ENCODE data around the gene WEE2.
A peak's percentile ranks its signal among the peaks of the same experiment; 100 is the strongest.

The WEE2 gene

GRCh38 chr7:141715018-141715417 lies 6.9 kb downstream of the WEE2 start:
- no peaks in the 10 kb centered on the region for H3K9me3 ChIP-seq (ENCODE audit: insufficient read depth, low read depth, low read length)

GRCh38 chr7:141715794-141716689 lies 7.9 kb downstream of the WEE2 start:
- H3K4me3 ChIP-seq (ENCODE audit: low read length), result peak overlapping the region; percentile 21; the same call in 1 of the 2 replicates
- no peak overlapping the region for H3K9ac ChIP-seq (ENCODE audit: low read depth, low read length)
- no peak overlapping the region for H3K27ac ChIP-seq (ENCODE audit: low read depth, low read length)
- peaks cover 17% of the 10 kb centered on the region for H3K4me1 ChIP-seq (ENCODE audit: insufficient read depth, low read length)
- H3K9me3 ChIP-seq (ENCODE audit: insufficient read depth, low read depth, low read length), result no peaks in the 10 kb centered on the region
- WGBS, result 61% methylated on average over 5 of the region's 6 CpGs
- no peaks in the 10 kb centered on the region for H3K27me3 ChIP-seq (ENCODE audit: insufficient read depth, low read length)
- no peaks in the 10 kb centered on the region for H3K36me3 ChIP-seq (ENCODE audit: insufficient read depth, low read length)

More at GRCh38 chr7:141715018-141715417, 6.9 kb downstream of the WEE2 start:
- Histone ChIP-seq H3K4me1 (ENCODE audit: insufficient read depth, low read length) (peaks cover 19% of the 10 kb centered on the region), H3K36me3 (ENCODE audit: insufficient read depth, low read length) (no peaks in the 10 kb centered on the region), H3K4me3 (ENCODE audit: low read length) (no peak overlapping the region), H3K27me3 (ENCODE audit: insufficient read depth, low read length) (no peaks in the 10 kb centered on the region), H3K9ac (ENCODE audit: low read depth, low read length) (no peak overlapping the region), H3K27ac (ENCODE audit: low read depth, low read length) (no peak overlapping the region)
- 66% methylated on average over 3 of the region's 4 CpGs for WGBS

GRCh38 chr7:141717450-141717849 lies 9.3 kb downstream of the WEE2 start:
- 100% methylated on average over 1 of the region's 1 CpG for WGBS
- Histone ChIP-seq H3K36me3 (ENCODE audit: insufficient read depth, low read length) (no peaks in the 10 kb centered on the region), H3K27me3 (ENCODE audit: insufficient read depth, low read length) (no peaks in the 10 kb centered on the region), H3K4me1 (ENCODE audit: insufficient read depth, low read length) (peaks cover 10% of the 10 kb centered on the region), H3K4me3 (ENCODE audit: low read length) (no peak overlapping the region), H3K9ac (ENCODE audit: low read depth, low read length) (no peak overlapping the region), H3K27ac (ENCODE audit: low read depth, low read length) (no peak overlapping the region), H3K9me3 (ENCODE audit: insufficient read depth, low read depth, low read length) (no peaks in the 10 kb centered on the region)

- no peaks in the 10 kb centered on the region for H3K27me3 ChIP-seq (ENCODE audit: insufficient read depth, low read length)
- WGBS, result 100% methylated on average over 2 of the region's 2 CpGs
Measured at GRCh38 chr7:141722529-141722928, 14.4 kb downstream of the WEE2 start.

GRCh38 chr7:141729020-141729419 lies 20.9 kb downstream of the WEE2 start:
- Histone ChIP-seq H3K27ac (ENCODE audit: low read depth, low read length) (no peak overlapping the region), H3K4me1 (ENCODE audit: insufficient read depth, low read length) (no peaks in the 10 kb centered on the region; the same call in 1 of the 2 replicates), H3K9me3 (ENCODE audit: insufficient read depth, low read depth, low read length) (no peaks in the 10 kb centered on the region), H3K9ac (ENCODE audit: low read depth, low read length) (no peak overlapping the region), H3K36me3 (ENCODE audit: insufficient read depth, low read length) (no peaks in the 10 kb centered on the region), H3K4me3 (ENCODE audit: low read length) (no peak overlapping the region), H3K27me3 (ENCODE audit: insufficient read depth, low read length) (no peaks in the 10 kb centered on the region)
- 89% methylated on average over 1 of the region's 1 CpG for WGBS

More at GRCh38 chr7:141722529-141722928, 14.4 kb downstream of the WEE2 start:
- H3K4me3 ChIP-seq (ENCODE audit: low read length), result no peak overlapping the region
- no peak overlapping the region for H3K9ac ChIP-seq (ENCODE audit: low read depth, low read length)
- no peak overlapping the region for H3K27ac ChIP-seq (ENCODE audit: low read depth, low read length)
- no peaks in the 10 kb centered on the region; the same call in 1 of the 2 replicates for H3K4me1 ChIP-seq (ENCODE audit: insufficient read depth, low read length)
- H3K36me3 ChIP-seq (ENCODE audit: insufficient read depth, low read length), result no peaks in the 10 kb centered on the region
- H3K9me3 ChIP-seq (ENCODE audit: insufficient read depth, low read depth, low read length), result no peaks in the 10 kb centered on the region

- Histone ChIP-seq H3K9me3 (ENCODE audit: insufficient read depth, low read depth, low read length) (no peaks in the 10 kb centered on the region), H3K4me1 (ENCODE audit: insufficient read depth, low read length) (no peaks in the 10 kb centered on the region), H3K27ac (ENCODE audit: low read depth, low read length) (no peak overlapping the region), H3K4me3 (ENCODE audit: low read length) (no peak overlapping the region), H3K36me3 (ENCODE audit: insufficient read depth, low read length) (no peaks in the 10 kb centered on the region), H3K27me3 (ENCODE audit: insufficient read depth, low read length) (no peaks in the 10 kb centered on the region), H3K9ac (ENCODE audit: low read depth, low read length) (no peak overlapping the region)
- WGBS, result 82% methylated on average over 16 of the region's 24 CpGs
Measured at GRCh38 chr7:141731476-141732149, 23.5 kb downstream of the WEE2 start.

- Histone ChIP-seq H3K27ac (ENCODE audit: low read depth, low read length) (no peak overlapping the region), H3K9me3 (ENCODE audit: insufficient read depth, low read depth, low read length) (no peaks in the 10 kb centered on the region), H3K4me3 (ENCODE audit: low read length) (peak overlapping the region; percentile 96), H3K4me1 (ENCODE audit: insufficient read depth, low read length) (peaks cover 16% of the 10 kb centered on the region), H3K36me3 (ENCODE audit: insufficient read depth, low read length) (peaks cover 34% of the 10 kb centered on the region), H3K27me3 (ENCODE audit: insufficient read depth, low read length) (no peaks in the 10 kb centered on the region), H3K9ac (ENCODE audit: low read depth, low read length) (peak overlapping the region; percentile 37; the same call in 1 of the 2 replicates)
- WGBS, result 94% methylated on average over 9 of the region's 11 CpGs
Measured at GRCh38 chr7:141737118-141737835, 29.1 kb downstream of the WEE2 start.

- Histone ChIP-seq H3K27ac (ENCODE audit: low read depth, low read length) (peak within 1 kb of the TSS; percentile 74), H3K4me1 (ENCODE audit: insufficient read depth, low read length) (peaks cover 16% of the 10 kb centered on the region), H3K9me3 (ENCODE audit: insufficient read depth, low read depth, low read length) (no peaks in the 10 kb centered on the region), H3K36me3 (ENCODE audit: insufficient read depth, low read length) (peaks cover 41% of the 10 kb centered on the region), H3K4me3 (ENCODE audit: low read length) (peak within 1 kb of the TSS; percentile 96), H3K9ac (ENCODE audit: low read depth, low read length) (peak within 1 kb of the TSS; percentile 96), H3K27me3 (ENCODE audit: insufficient read depth, low read length) (no peaks in the 10 kb centered on the region)
- WGBS, result 13% methylated on average over 46 of the region's 46 CpGs
Measured at GRCh38 chr7:141737836-141738591, 29.9 kb downstream of the WEE2 start, which contains the start of gene SSBP1. Gene SSBP1, plus strand, starts transcription at chr7:141738358. Its CDS starts 809 bp downstream, at chr7:141739167.

- Histone ChIP-seq H3K36me3 (ENCODE audit: insufficient read depth, low read length) (peaks cover 47% of the 10 kb centered on the region), H3K27ac (ENCODE audit: low read depth, low read length) (peak overlapping the region; percentile 74), H3K4me3 (ENCODE audit: low read length) (peak overlapping the region; percentile 96), H3K4me1 (ENCODE audit: insufficient read depth, low read length) (peaks cover 16% of the 10 kb centered on the region), H3K9ac (ENCODE audit: low read depth, low read length) (peak overlapping the region; percentile 96), H3K27me3 (ENCODE audit: insufficient read depth, low read length) (no peaks in the 10 kb centered on the region), H3K9me3 (ENCODE audit: insufficient read depth, low read depth, low read length) (no peaks in the 10 kb centered on the region)
- 0% methylated on average over 6 of the region's 6 CpGs for WGBS
Measured at GRCh38 chr7:141738592-141739013, 30.4 kb downstream of the WEE2 start.

GRCh38 chr7:141739250-141739649 lies 31.1 kb downstream of the WEE2 start:
- H3K27me3 ChIP-seq (ENCODE audit: insufficient read depth, low read length), result no peaks in the 10 kb centered on the region
- H3K4me3 ChIP-seq (ENCODE audit: low read length), result peak overlapping the region; percentile 96
- H3K4me1 ChIP-seq (ENCODE audit: insufficient read depth, low read length), result peaks cover 16% of the 10 kb centered on the region
- H3K36me3 ChIP-seq (ENCODE audit: insufficient read depth, low read length), result peaks cover 53% of the 10 kb centered on the region
- no peak overlapping the region for H3K27ac ChIP-seq (ENCODE audit: low read depth, low read length)
- 88% methylated on average over 2 of the region's 3 CpGs for WGBS
- peak overlapping the region; percentile 96 for H3K9ac ChIP-seq (ENCODE audit: low read depth, low read length)
- no peaks in the 10 kb centered on the region for H3K9me3 ChIP-seq (ENCODE audit: insufficient read depth, low read depth, low read length)

All from HUES64 (cell line).